GM13977 (cell line): ENCODE measurements around the gene LTO1.

Experiments
- DNase-seq: peaks from one replicate; pipeline ENCODE4 v3.0.0; 2012; ENCODE audit warnings: low spot score
- in situ Hi-C: fragments of 300-500 bp; cut with MboI; formaldehyde crosslinking; loops from one replicate; pipeline ENCODE4 v1.12.0; 2022; ENCODE audit warnings: low sequenced_read_pairs, low pct_unique_long_range_greater_than_20kb, mixed read lengths, inconsistent platforms; ENCODE audit not compliant: unreplicated experiment
- TF ChIP-seq, protein P1 (sequence below): IDR thresholded peaks from 2 replicates; pipeline ENCODE4 v1.5.1; 2012; ENCODE audit warnings: mild to moderate bottlenecking, control low read depth; ENCODE audit not compliant: insufficient read depth; ENCODE audit errors: extremely low read depth, missing control alignments

LTO1 gene

DNA sequence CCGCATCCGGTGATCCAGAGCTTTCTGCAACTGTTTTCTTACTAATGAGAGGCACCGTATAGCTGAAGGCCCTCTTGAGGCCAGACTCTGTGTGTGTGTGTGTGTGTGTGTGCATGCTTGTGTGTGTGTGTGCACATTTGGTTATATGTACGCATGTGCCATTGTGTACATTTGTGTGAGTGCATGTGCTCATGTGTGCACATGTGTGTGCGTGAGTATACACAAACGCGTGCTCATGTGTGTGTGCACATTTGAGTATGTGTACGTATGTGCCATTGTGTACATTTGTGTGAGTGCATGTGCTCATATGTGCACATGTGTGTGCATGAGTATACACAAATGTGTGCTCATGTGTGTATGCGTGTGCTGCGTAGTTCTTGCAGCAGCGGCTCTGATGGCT is 40.9 kb upstream of the LTO1 start:
- no peak for DNase-seq
- TF ChIP-seq, protein P1, sequence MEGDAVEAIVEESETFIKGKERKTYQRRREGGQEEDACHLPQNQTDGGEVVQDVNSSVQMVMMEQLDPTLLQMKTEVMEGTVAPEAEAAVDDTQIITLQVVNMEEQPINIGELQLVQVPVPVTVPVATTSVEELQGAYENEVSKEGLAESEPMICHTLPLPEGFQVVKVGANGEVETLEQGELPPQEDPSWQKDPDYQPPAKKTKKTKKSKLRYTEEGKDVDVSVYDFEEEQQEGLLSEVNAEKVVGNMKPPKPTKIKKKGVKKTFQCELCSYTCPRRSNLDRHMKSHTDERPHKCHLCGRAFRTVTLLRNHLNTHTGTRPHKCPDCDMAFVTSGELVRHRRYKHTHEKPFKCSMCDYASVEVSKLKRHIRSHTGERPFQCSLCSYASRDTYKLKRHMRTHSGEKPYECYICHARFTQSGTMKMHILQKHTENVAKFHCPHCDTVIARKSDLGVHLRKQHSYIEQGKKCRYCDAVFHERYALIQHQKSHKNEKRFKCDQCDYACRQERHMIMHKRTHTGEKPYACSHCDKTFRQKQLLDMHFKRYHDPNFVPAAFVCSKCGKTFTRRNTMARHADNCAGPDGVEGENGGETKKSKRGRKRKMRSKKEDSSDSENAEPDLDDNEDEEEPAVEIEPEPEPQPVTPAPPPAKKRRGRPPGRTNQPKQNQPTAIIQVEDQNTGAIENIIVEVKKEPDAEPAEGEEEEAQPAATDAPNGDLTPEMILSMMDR = no peak
- in situ Hi-C loops = no loop called here

DNA sequence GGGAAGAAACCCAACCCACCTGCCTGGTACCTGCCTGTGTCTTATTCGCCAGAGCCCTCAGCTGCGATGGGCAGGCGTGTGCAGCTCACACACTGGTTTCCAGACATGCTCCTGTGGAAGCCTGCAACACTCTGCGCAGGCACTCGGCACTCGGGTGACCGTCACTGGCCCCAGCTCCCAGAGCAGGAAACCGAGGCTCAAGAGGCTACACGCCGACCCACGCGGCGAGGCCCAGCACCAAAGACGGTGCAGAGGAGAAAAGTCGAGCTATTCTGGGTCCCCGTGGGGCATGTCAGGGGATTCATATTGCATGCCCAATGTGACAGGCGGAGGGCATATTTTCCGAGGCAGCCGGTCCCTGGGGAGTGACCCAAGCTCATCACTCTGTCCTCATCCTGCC is 40.3 kb upstream of the LTO1 start:
- in situ Hi-C loops = no loop called here
- TF ChIP-seq, protein P1 = no peak
- no peak for DNase-seq

DNA sequence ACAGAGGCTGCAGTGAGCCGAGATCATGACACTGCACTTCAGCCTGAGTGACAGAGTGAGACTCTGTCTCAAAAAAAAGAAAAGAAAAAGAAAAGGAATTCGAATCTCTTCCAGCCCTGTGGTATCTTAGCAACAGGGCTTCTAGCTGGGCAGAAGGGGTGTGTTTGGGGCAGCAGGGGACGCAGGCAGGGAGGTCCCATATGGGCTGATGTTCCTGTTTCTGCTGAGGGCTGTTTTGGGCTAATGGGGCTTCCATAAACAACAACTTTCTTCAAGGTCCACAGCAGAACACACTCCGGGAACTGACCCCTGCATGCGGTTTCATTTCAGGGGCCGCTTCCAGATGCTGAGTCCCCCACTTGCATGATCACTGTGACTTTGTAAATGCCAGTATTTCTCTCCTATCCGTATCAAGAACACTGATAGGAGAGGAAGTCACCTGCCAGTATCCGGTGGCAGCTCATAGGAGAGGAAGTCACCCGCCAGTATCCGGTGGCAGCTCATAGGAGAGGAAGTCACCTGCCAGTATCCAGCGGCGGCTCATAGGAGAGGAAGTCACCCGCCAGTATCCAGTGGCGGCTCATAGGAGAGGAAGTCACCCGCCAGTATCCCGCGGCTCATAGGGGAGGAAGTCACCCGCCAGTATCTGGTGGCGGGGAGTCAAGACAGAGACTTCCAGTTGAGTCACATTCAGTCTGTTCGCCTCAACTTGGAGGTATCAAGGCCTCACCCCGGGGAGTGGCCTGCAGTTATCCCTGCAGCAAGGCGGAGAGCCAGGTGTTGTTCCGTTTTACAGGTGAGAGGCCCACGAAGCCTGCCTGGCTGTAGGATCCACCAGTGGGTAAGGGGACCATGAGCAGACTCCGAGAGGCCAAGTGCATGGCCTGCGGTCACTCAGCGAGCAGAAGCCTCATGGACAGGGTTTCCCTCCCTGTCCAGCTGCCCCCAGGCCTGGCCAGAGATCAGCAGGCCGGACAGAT is 37.0 kb upstream of the LTO1 start:
- TF ChIP-seq, protein P1 = no peak
- in situ Hi-C loops = no loop called here
- no peak for DNase-seq

DNA sequence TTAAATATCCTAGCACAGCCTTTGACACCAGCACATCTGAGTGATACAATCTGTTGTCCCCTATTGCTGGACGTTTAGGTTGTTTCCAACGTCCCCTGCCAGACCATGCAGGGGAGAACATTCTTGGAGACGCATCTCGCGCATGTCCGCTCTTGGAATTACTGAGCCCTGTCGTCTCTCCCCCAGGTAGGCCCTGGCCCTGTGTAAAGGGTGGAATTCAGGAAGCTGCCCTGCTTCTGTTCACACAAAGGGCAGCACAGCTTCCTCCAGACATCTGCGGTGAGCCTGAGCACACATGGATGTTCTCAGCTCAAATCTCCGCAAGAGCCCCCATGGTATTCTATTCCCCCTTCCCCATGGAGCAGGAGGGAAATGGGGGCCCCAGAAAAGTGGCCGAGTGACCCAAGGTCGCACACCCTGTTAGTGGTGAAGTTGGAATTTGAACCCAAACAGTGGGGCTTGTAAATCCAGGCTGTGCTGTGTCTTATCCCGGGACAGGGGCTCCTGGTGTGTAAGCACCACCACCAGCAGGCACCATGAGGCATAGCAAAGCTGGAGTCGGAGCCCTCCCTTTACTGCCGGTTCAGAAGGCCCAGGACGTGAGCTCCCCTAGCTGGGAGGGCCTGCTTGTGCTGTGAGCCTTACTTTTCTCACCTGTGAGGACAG is 33.7 kb upstream of the LTO1 start:
- in situ Hi-C loops = no loop called here
- DNase-seq = no peak
- TF ChIP-seq, protein P1 = no peak

DNA sequence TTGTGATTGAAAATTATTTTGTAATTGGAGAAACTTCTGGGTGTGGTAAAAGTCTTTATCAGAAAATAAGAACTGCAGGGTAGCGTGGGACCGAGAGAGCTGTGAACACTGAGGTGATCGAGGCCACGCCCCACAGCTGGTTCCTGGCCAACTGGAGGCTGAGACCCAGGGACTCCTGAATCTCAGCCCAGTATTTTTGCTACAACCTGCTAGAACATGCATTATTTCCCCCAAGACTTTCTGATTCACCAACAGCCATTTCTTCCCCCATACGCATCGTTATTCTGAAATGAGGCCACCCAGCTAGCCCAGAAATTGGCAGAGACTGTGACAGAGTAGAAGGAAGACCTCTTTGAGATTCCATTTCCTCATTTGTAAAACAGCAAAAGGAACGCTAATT is 32.0 kb upstream of the LTO1 start:
- in situ Hi-C loops = no loop called here
- no peak for DNase-seq
- TF ChIP-seq, protein P1 = no peak

DNA sequence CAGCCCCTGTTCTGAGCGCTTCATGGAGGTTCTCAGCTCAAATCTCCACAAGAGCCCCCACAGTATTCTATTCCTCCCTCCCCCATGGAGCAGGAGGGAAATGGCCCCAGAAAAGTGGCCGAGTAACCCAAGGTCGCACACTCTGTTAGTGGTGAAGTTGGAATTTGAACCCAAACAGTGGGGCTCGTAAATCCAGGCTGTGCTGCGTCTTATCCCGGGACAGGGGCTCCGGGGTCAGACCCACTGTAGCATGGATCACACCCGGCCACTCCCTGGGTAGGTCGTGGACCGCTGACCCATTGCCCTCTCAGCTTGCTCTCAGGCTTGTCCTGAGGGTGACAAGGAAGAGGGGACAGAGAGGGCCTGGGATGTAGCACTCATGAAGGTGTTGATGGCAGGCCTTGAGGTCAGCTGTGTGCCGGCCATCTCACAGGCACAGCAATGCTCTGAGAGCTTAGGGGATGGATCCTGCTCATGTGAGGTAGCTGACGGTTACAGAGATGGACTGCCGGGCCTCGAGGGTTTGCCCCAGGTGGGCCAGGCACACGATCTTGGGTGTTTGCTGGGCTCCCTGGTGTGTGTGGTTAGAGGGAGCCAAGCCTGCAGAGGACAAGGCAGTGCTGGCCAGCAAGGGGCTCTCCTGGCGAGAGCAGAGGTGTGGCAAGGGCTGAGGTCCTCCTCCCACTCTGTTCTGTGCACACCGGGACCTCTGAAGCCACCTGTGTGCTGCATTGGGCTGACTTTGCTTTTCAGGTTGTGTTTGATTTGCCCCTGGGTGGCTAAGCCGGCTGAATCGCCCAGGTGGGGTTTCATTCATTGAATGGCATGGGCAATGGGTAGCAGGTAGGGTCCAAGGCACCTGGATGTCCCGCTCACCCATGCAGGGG is 31.0 kb upstream of the LTO1 start:
- TF ChIP-seq, protein P1 = no peak
- DNase-seq = no peak
- in situ Hi-C loops = no loop called here
